Measurements from ENCODE around the gene GRID2.

Gene GRID2

GRCh38 chr4:92488496-92488895, 184.7 kb downstream of the GRID2 start:
- Histone ChIP-seq H2BK5ac (ENCODE audit: low read depth, low read length, poor library complexity) (no peak overlapping the region), H3K27me3 (ENCODE audit: insufficient read depth, low read length) (no peaks in the 10 kb centered on the region), H2BK12ac (ENCODE audit: low read length) (no peak overlapping the region), H3K14ac (ENCODE audit: low read length) (no peak overlapping the region), H3K18ac (ENCODE audit: low read length) (no peak overlapping the region), H4K8ac (ENCODE audit: low read depth, low read length) (no peak overlapping the region), H2BK120ac (ENCODE audit: insufficient read depth, low read length, poor library complexity) (no peak overlapping the region), H2AK5ac (ENCODE audit: low read length) (no peak overlapping the region), H3K4me2 (ENCODE audit: low read length) (no peak overlapping the region), H3K79me2 (ENCODE audit: control insufficient read depth, insufficient read depth, low read length, poor library complexity) (no peaks in the 10 kb centered on the region), H3K9ac (ENCODE audit: low read length) (no peak overlapping the region), H3K4ac (ENCODE audit: low read depth, low read length) (no peak overlapping the region), H4K12ac (ENCODE audit: low read depth, low read length) (no peak overlapping the region), H4K91ac (ENCODE audit: low read depth, low read length) (no peak overlapping the region), H2AFZ (ENCODE audit: insufficient read depth, low read length, poor library complexity) (no peak overlapping the region), H3K27ac (ENCODE audit: low read depth, low read length) (no peak overlapping the region), H3K23ac (ENCODE audit: low read length) (no peak overlapping the region), H3K36me3 (ENCODE audit: control insufficient read depth in 1 of 2, insufficient read depth in 2 of 2, low read length in 2 of 2) (no peaks in the 10 kb centered on the region), H3K4me1 (ENCODE audit: control insufficient read depth in 1 of 2, insufficient read depth in 2 of 2, low read length in 2 of 2) (no peaks in the 10 kb centered on the region), H3K9me3 (ENCODE audit: insufficient read depth, low read depth, low read length) (no peaks in the 10 kb centered on the region), H3K79me1 (ENCODE audit: low read length) (no peaks in the 10 kb centered on the region), H3K4me3 (ENCODE audit: low read depth, low read length) (no peak overlapping the region)
- WGBS (ENCODE audit: extremely low coverage, insufficient coverage, insufficient read length), result no CpG with 5 or more reads among the region's 1 CpG
- no peak for DNase-seq

- Histone ChIP-seq H2AK5ac (ENCODE audit: low read length) (no peak overlapping the region), H4K12ac (ENCODE audit: low read depth, low read length) (no peak overlapping the region), H3K4me3 (ENCODE audit: low read depth, low read length) (no peak overlapping the region), H3K27me3 (ENCODE audit: insufficient read depth, low read length) (no peaks in the 10 kb centered on the region), H4K8ac (ENCODE audit: low read depth, low read length) (no peak overlapping the region), H3K79me1 (ENCODE audit: low read length) (no peaks in the 10 kb centered on the region), H3K79me2 (ENCODE audit: control insufficient read depth, insufficient read depth, low read length, poor library complexity) (no peaks in the 10 kb centered on the region), H3K23ac (ENCODE audit: low read length) (no peak overlapping the region), H2BK5ac (ENCODE audit: low read depth, low read length, poor library complexity) (no peak overlapping the region), H2AFZ (ENCODE audit: insufficient read depth, low read length, poor library complexity) (no peak overlapping the region), H3K27ac (ENCODE audit: low read depth, low read length) (no peak overlapping the region), H2BK12ac (ENCODE audit: low read length) (no peak overlapping the region), H3K4ac (ENCODE audit: low read depth, low read length) (no peak overlapping the region), H3K18ac (ENCODE audit: low read length) (no peak overlapping the region), H3K9me3 (ENCODE audit: insufficient read depth, low read depth, low read length) (no peaks in the 10 kb centered on the region), H3K14ac (ENCODE audit: low read length) (no peak overlapping the region), H3K9ac (ENCODE audit: low read length) (no peak overlapping the region), H4K91ac (ENCODE audit: low read depth, low read length) (no peak overlapping the region), H3K4me1 (ENCODE audit: control insufficient read depth in 1 of 2, insufficient read depth in 2 of 2, low read length in 2 of 2) (no peaks in the 10 kb centered on the region), H3K4me2 (ENCODE audit: low read length) (no peak overlapping the region), H2BK120ac (ENCODE audit: insufficient read depth, low read length, poor library complexity) (no peak overlapping the region), H3K36me3 (ENCODE audit: control insufficient read depth in 1 of 2, insufficient read depth in 2 of 2, low read length in 2 of 2) (no peaks in the 10 kb centered on the region)
- DNase-seq, result no peak
- no CpG with 5 or more reads among the region's 1 CpG for WGBS (ENCODE audit: extremely low coverage, insufficient coverage, insufficient read length)
Observed at GRCh38 chr4:92497141-92497540, 193.4 kb downstream of the GRID2 start.

- H3K4me2 ChIP-seq (ENCODE audit: low read length), result no peak overlapping the region
- H2BK12ac ChIP-seq (ENCODE audit: low read length), result no peak overlapping the region
- no peak overlapping the region for H4K8ac ChIP-seq (ENCODE audit: low read depth, low read length)
- no peaks in the 10 kb centered on the region for H3K4me1 ChIP-seq (ENCODE audit: control insufficient read depth in 1 of 2, insufficient read depth in 2 of 2, low read length in 2 of 2)
- no peak overlapping the region for H3K4me3 ChIP-seq (ENCODE audit: low read depth, low read length)
- no peak overlapping the region for H3K23ac ChIP-seq (ENCODE audit: low read length)
- H3K14ac ChIP-seq (ENCODE audit: low read length), result no peak overlapping the region
- H3K4ac ChIP-seq (ENCODE audit: low read depth, low read length), result no peak overlapping the region
- H2AK5ac ChIP-seq (ENCODE audit: low read length), result no peak overlapping the region
- H3K9ac ChIP-seq (ENCODE audit: low read length), result no peak overlapping the region
- H3K36me3 ChIP-seq (ENCODE audit: control insufficient read depth in 1 of 2, insufficient read depth in 2 of 2, low read length in 2 of 2), result no peaks in the 10 kb centered on the region
- no peak for DNase-seq
- no peak overlapping the region for H4K12ac ChIP-seq (ENCODE audit: low read depth, low read length)
- no peaks in the 10 kb centered on the region for H3K79me1 ChIP-seq (ENCODE audit: low read length)
- H4K91ac ChIP-seq (ENCODE audit: low read depth, low read length), result no peak overlapping the region
- no peaks in the 10 kb centered on the region for H3K79me2 ChIP-seq (ENCODE audit: control insufficient read depth, insufficient read depth, low read length, poor library complexity)
- no CpG with 5 or more reads among the region's 2 CpGs for WGBS (ENCODE audit: extremely low coverage, insufficient coverage, insufficient read length)
- no peak overlapping the region for H3K18ac ChIP-seq (ENCODE audit: low read length)
- no peaks in the 10 kb centered on the region for H3K9me3 ChIP-seq (ENCODE audit: insufficient read depth, low read depth, low read length)
- no peak overlapping the region for H3K27ac ChIP-seq (ENCODE audit: low read depth, low read length)
- no peak overlapping the region for H2AFZ ChIP-seq (ENCODE audit: insufficient read depth, low read length, poor library complexity)
- H2BK5ac ChIP-seq (ENCODE audit: low read depth, low read length, poor library complexity), result no peak overlapping the region
- no peak overlapping the region for H2BK120ac ChIP-seq (ENCODE audit: insufficient read depth, low read length, poor library complexity)
- H3K27me3 ChIP-seq (ENCODE audit: insufficient read depth, low read length), result no peaks in the 10 kb centered on the region
Observed at GRCh38 chr4:92501456-92501855, 197.7 kb downstream of the GRID2 start.

- Histone ChIP-seq H3K79me2 (ENCODE audit: control insufficient read depth, insufficient read depth, low read length, poor library complexity) (no peaks in the 10 kb centered on the region), H2AK5ac (ENCODE audit: low read length) (no peak overlapping the region), H3K18ac (ENCODE audit: low read length) (no peak overlapping the region), H3K23ac (ENCODE audit: low read length) (no peak overlapping the region), H3K27ac (ENCODE audit: low read depth, low read length) (no peak overlapping the region), H2BK12ac (ENCODE audit: low read length) (no peak overlapping the region), H3K14ac (ENCODE audit: low read length) (no peak overlapping the region), H3K9me3 (ENCODE audit: insufficient read depth, low read depth, low read length) (no peaks in the 10 kb centered on the region), H4K12ac (ENCODE audit: low read depth, low read length) (no peak overlapping the region), H3K4me1 (ENCODE audit: control insufficient read depth in 1 of 2, insufficient read depth in 2 of 2, low read length in 2 of 2) (no peaks in the 10 kb centered on the region), H3K4ac (ENCODE audit: low read depth, low read length) (no peak overlapping the region), H2BK5ac (ENCODE audit: low read depth, low read length, poor library complexity) (no peak overlapping the region), H4K8ac (ENCODE audit: low read depth, low read length) (no peak overlapping the region), H3K9ac (ENCODE audit: low read length) (no peak overlapping the region), H3K4me2 (ENCODE audit: low read length) (no peak overlapping the region), H2AFZ (ENCODE audit: insufficient read depth, low read length, poor library complexity) (no peak overlapping the region), H4K91ac (ENCODE audit: low read depth, low read length) (no peak overlapping the region), H3K36me3 (ENCODE audit: control insufficient read depth in 1 of 2, insufficient read depth in 2 of 2, low read length in 2 of 2) (no peaks in the 10 kb centered on the region), H3K79me1 (ENCODE audit: low read length) (no peaks in the 10 kb centered on the region), H3K4me3 (ENCODE audit: low read depth, low read length) (no peak overlapping the region), H2BK120ac (ENCODE audit: insufficient read depth, low read length, poor library complexity) (no peak overlapping the region), H3K27me3 (ENCODE audit: insufficient read depth, low read length) (no peaks in the 10 kb centered on the region)
- DNase-seq, result no peak
Observed at GRCh38 chr4:92506933-92507332, 203.2 kb downstream of the GRID2 start.

Measured in trophoblast cell (in vitro differentiated cells and primary cell).